A549 (cell line): Measurements from ENCODE around the gene CYFIP2.

Experiments used
- CEBPB ChIP-seq, 2 experiments: fragments of >200 bp in 1 of 2; sonication (Bioruptor Twin) in 1 of 2; formaldehyde crosslinking in 1 of 2; IDR thresholded peaks; 2 replicates each; pipeline ENCODE4 v1.6.1; 2012 to 2016
- CHD2 ChIP-seq: fragments of 150-350 bp; IDR thresholded peaks from 2 replicates; pipeline ENCODE4 v1.6.1; 2014; ENCODE audit warnings: low read length; ENCODE audit not compliant: partially characterized antibody
- CHD4 ChIP-seq: fragments of 200-600 bp; sonication (generic); IDR thresholded peaks from 2 replicates; pipeline ENCODE4 v1.6.1; 2016; ENCODE audit warnings: antibody characterized with exemption, mild to moderate bottlenecking, borderline replicate concordance
- CTCF ChIP-seq: fragments of >200 bp; sonication (Bioruptor Twin); formaldehyde crosslinking; IDR thresholded peaks from 3 replicates; pipeline ENCODE4 v1.5.1; 2016
- EP300 ChIP-seq, 2 experiments: fragments of >200 bp; sonication (Bioruptor Twin); formaldehyde crosslinking; IDR thresholded peaks; 2 replicates in 1 of 2; 3 replicates in 1 of 2; pipeline ENCODE4 v1.6.1; 2016 to 2017
- ESRRA ChIP-seq: fragments of 150-350 bp; IDR thresholded peaks from 2 replicates; pipeline ENCODE4 v1.6.1; 2014; ENCODE audit warnings: mild to moderate bottlenecking, low read length, borderline replicate concordance
- MAFK ChIP-seq: fragments of 450-650 bp; IDR thresholded peaks from 2 replicates; pipeline ENCODE4 v1.6.1; 2014; ENCODE audit not compliant: partially characterized antibody
- POLR2A ChIP-seq: IDR thresholded peaks from 2 replicates; pipeline ENCODE4 v1.6.1; 2012; ENCODE audit warnings: mild to moderate bottlenecking, low read length
- RAD21 ChIP-seq, 2 experiments: fragments of >200 bp in 1 of 2; sonication (Bioruptor Twin) in 1 of 2; formaldehyde crosslinking in 1 of 2; IDR thresholded peaks in 1 of 2; conservative IDR thresholded peaks in 1 of 2; 2 replicates in 1 of 2; 3 replicates in 1 of 2; pipeline ENCODE4 v1.6.1; 2012 to 2018; ENCODE audit warnings: inconsistent platforms in 1 of 2
- RFX5 ChIP-seq: fragments of 450-650 bp; IDR thresholded peaks from 2 replicates; pipeline ENCODE4 v1.7.1; 2014; ENCODE audit warnings: antibody characterized with exemption, mild to moderate bottlenecking, moderate library complexity
- RNF2 ChIP-seq: fragments of 200-600 bp; sonication (generic); IDR thresholded peaks from 2 replicates; pipeline ENCODE4 v1.6.1; 2016; ENCODE audit warnings: low read depth, mild to moderate bottlenecking, antibody characterized with exemption, moderate library complexity, borderline replicate concordance
- USF2 ChIP-seq: fragments of 450-650 bp; IDR thresholded peaks from 2 replicates; pipeline ENCODE4 v1.6.1; 2014; ENCODE audit warnings: antibody characterized with exemption

- TF ChIP-seq RNF2 (no peak), ESRRA (no peak), RAD21 (conservative IDR thresholded peaks at IDR 0.05 in 1 of 2, IDR thresholded peaks at IDR 0.05 in 1 of 2) (no peak), POLR2A (no peak), CEBPB (IDR thresholded peaks at IDR 0.05) (no peak), USF2 (no peak), CTCF (no peak), CHD2 (no peak), RFX5 (no peak), EP300 (IDR thresholded peaks at IDR 0.05) (no peak), CHD4 (no peak), MAFK (no peak)
Measured at GRCh38 chr5:157415838-157416237, 149.9 kb downstream of the CYFIP2 start.
